Glutamatergic neuron (in vitro differentiated cells): ENCODE data around the gene SYNE1. TPM values are rescaled to one million over a fixed set of nuclear protein-coding genes. Genes with fewer than 3 reads are reported as not detected.

Experiments
- DNase-seq: peaks from one replicate; pipeline ENCODE4 v3.0.0; 2022
- H3K27ac Mint-ChIP-seq: one replicate; pipeline ENCODE4 v1.8.0; 2020; ENCODE audit warnings: mild to moderate bottlenecking, mixed read lengths, inconsistent platforms; ENCODE audit not compliant: unreplicated experiment
- H3K27me3 Mint-ChIP-seq: one replicate; pipeline ENCODE4 v1.8.0; 2020; ENCODE audit warnings: mild to moderate bottlenecking, moderate library complexity, mixed read lengths, inconsistent platforms; ENCODE audit not compliant: unreplicated experiment
- H3K36me3 Mint-ChIP-seq: one replicate; pipeline ENCODE4 v1.8.0; 2020; ENCODE audit warnings: mild to moderate bottlenecking, mixed read lengths, inconsistent platforms; ENCODE audit not compliant: unreplicated experiment
- H3K4me1 Mint-ChIP-seq: one replicate; pipeline ENCODE4 v1.8.0; 2020; ENCODE audit warnings: mild to moderate bottlenecking, low read depth, mixed read lengths, inconsistent platforms; ENCODE audit not compliant: unreplicated experiment
- H3K4me3 Mint-ChIP-seq: one replicate; pipeline ENCODE4 v1.8.0; 2020; ENCODE audit warnings: mild to moderate bottlenecking, mixed read lengths, inconsistent platforms; ENCODE audit not compliant: unreplicated experiment
- H3K9me3 Mint-ChIP-seq: one replicate; pipeline ENCODE4 v1.8.0; 2020; ENCODE audit warnings: mild to moderate bottlenecking, moderate library complexity, mixed read lengths, inconsistent platforms; ENCODE audit not compliant: unreplicated experiment
- CTCF ChIP-seq: fragments of 200-600 bp; sonication (generic); IDR thresholded peaks from one replicate; pipeline ENCODE4 v1.5.0; 2021; ENCODE audit not compliant: partially characterized antibody, unreplicated experiment
- total RNA-seq: library from RNA; stranded (reverse); fragmentation: NEBNext Ultra II Directional; extraction: Animal tissue kit (Norgen Biotek cat#: 25700); gene quantifications from one replicate; pipeline ENCODE4 v1.2.1, GENCODE V29; 2021; ENCODE audit not compliant: unreplicated experiment

Gene SYNE1
- total RNA-seq, 1 donor from 2014 or later = 23.4 TPM

- H3K4me3 Mint-ChIP-seq = no peak overlapping the region
- no peak for DNase-seq
- H3K36me3 Mint-ChIP-seq = no peaks in the 10 kb centered on the region
- no peaks in the 10 kb centered on the region for H3K27me3 Mint-ChIP-seq
- H3K9me3 Mint-ChIP-seq = no peaks in the 10 kb centered on the region
- H3K4me1 Mint-ChIP-seq = no peaks in the 10 kb centered on the region
- no peak overlapping the region for H3K27ac Mint-ChIP-seq
- TF ChIP-seq CTCF = no peak
Measured at GRCh38 chr6:152478377-152479010, 158.7 kb downstream of the SYNE1 start.

GRCh38 chr6:152474354-152474753 lies 162.8 kb downstream of the SYNE1 start:
- DNase-seq = no peak
- Mint-ChIP-seq H3K27ac (no peak overlapping the region), H3K4me3 (no peak overlapping the region), H3K36me3 (no peaks in the 10 kb centered on the region), H3K9me3 (no peaks in the 10 kb centered on the region), H3K27me3 (no peaks in the 10 kb centered on the region), H3K4me1 (no peaks in the 10 kb centered on the region)
- TF ChIP-seq CTCF = no peak

DNA sequence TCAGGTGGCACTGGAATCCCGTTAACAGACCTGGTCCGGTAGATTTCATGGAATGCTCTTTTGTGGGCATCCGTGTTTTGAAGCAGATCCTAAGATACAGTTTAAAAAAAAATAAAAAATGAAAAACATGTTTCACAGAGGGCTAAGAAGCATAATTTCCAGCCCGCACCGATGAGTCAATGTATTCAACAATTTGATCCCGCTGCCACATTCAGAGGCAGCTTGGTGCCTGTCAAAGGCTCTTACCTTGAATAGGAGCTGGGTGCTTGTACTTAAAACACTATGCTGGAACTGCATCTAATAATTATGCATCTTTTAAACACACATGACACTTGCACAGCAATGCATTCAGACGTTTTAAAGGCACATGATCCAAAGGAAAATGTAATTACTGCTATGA lies 164.8 kb downstream of the SYNE1 start:
- Mint-ChIP-seq H3K27me3 (no peaks in the 10 kb centered on the region), H3K36me3 (no peaks in the 10 kb centered on the region), H3K27ac (no peak overlapping the region), H3K9me3 (no peaks in the 10 kb centered on the region), H3K4me3 (no peak overlapping the region), H3K4me1 (no peaks in the 10 kb centered on the region)
- no peak for TF ChIP-seq CTCF
- no peak for DNase-seq

- H3K4me1 Mint-ChIP-seq = no peaks in the 10 kb centered on the region
- no peak for DNase-seq
- H3K36me3 Mint-ChIP-seq = no peaks in the 10 kb centered on the region
- H3K4me3 Mint-ChIP-seq = no peak overlapping the region
- no peak for TF ChIP-seq CTCF
- no peak overlapping the region for H3K27ac Mint-ChIP-seq
- H3K9me3 Mint-ChIP-seq = no peaks in the 10 kb centered on the region
- no peaks in the 10 kb centered on the region for H3K27me3 Mint-ChIP-seq
Measured at GRCh38 chr6:152471456-152472265, 165.5 kb downstream of the SYNE1 start.

- TF ChIP-seq CTCF = no peak
- Mint-ChIP-seq H3K9me3 (no peaks in the 10 kb centered on the region), H3K27ac (no peak overlapping the region), H3K36me3 (no peaks in the 10 kb centered on the region), H3K4me1 (peaks cover 7% of the 10 kb centered on the region), H3K27me3 (no peaks in the 10 kb centered on the region), H3K4me3 (no peak overlapping the region)
- DNase-seq = no peak
Measured at GRCh38 chr6:152463164-152463563, 174.0 kb downstream of the SYNE1 start.
